Right ventricle myocardium superior (tissue), 1 donor: ENCODE measurements around the gene ZNF385C. TPM values are rescaled to one million over a fixed set of nuclear protein-coding genes. Genes with fewer than 3 reads are reported as not detected.

Source experiments
- ATAC-seq: fragments of 200-7000 bp; cut with Tn5 transposase; one replicate; pipeline ENCODE4 v1.9.1; 2020; ENCODE audit warnings: mild to moderate bottlenecking; ENCODE audit not compliant: poor library complexity
- DNase-seq: peaks from one replicate; pipeline ENCODE4 v3.0.0-alpha.2; 2020
- intact Hi-C: fragments of 100-400 bp; cut with DNase I; formaldehyde crosslinking; loops from one replicate; pipeline ENCODE4 v1.11.2; 2022
- total RNA-seq: library from RNA; stranded (reverse); fragmentation: NEBNext Ultra II Directional; extraction: Animal tissue kit (Norgen Biotek cat#: 25700); gene quantifications from one replicate; pipeline ENCODE4 v1.2.1, GENCODE V29; 2021
- donor health status: DM: no; HTN: yes; CAD: no; lungs with severe emphysema.

The ZNF385C gene
- total RNA-seq, 1 donor from 2014 or later: 0.16 TPM

DNA sequence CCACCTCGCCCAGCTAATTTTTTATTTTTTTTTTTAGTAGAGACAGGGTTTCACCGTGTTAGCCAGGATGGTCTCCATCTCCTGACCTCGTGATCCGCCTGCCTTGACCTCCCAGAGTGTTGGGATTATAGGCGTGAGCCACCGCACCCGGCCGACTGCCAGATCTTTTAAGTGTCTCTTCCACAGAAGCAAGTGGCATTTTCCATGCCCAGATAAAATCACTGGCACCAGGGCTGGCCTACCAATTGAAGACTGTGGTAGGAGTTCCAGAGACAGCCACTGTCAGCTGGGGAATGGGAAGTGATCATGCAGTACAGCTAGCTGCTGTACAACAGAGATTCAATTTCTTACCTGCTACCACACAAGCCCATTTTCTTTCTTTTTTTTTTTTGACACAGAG is 113.8 kb downstream of the ZNF385C start:
- ATAC-seq (no peak), DNase-seq (no peak)
- intact Hi-C loops: no loop called here

DNA sequence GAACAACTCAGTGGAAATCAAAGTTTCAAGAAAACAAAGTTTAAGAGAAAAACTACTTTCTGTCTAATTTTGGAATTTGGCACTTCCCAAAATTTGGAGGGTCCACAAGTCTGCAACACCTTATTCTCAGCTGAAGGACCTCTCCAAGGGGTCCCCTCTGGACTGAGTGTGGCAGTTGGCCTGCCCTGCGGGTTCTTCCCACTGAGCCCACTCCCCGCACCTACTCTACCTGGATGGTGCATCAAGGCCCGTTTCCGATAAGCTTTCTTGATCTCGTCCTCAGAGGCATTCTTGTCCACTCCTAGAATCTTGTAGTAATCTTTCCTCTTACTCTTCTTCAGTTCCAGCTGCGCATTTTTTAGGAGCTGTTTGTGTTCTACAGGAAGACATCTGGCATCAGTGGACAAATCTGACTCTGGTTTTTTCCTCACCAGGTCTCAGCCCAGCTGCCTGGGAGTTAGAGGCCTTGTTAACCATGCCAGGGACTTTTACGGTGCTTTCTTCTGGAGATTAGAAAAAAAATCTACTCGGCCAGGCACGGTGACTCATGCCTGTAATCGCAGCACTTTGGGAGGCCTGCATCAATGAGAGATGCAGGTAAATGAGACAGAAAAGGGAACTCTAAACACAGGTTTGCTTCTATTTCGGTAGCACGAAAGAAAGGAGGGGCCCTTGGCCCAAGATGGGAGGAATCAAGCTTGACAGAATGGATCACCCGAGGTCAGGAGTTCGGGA is 116.1 kb downstream of the ZNF385C start:
- ATAC-seq (no peak), DNase-seq (no peak)
- intact Hi-C loops: no loop called here

DNA sequence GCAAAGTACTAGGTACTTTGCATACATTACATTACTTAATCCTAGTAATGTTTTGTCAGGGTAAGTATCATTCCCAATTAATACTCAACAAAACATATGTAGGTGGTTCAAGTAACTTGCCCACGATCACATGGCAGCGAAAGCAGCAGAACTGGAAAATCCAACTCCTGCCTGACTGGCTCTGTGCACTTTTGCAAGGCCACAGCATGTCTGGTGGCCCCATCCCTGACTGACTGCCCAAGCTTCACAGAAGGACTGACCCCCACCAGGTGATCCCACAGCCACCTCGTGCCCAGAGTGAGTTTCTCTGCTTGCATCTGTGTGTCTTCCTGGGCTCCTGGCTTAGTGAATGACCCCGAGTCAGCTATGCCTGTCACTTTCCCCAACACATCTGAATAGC is 120.3 kb downstream of the ZNF385C start:
- intact Hi-C loops: no loop called here
- DNase-seq (no peak), ATAC-seq (no peak)

DNA sequence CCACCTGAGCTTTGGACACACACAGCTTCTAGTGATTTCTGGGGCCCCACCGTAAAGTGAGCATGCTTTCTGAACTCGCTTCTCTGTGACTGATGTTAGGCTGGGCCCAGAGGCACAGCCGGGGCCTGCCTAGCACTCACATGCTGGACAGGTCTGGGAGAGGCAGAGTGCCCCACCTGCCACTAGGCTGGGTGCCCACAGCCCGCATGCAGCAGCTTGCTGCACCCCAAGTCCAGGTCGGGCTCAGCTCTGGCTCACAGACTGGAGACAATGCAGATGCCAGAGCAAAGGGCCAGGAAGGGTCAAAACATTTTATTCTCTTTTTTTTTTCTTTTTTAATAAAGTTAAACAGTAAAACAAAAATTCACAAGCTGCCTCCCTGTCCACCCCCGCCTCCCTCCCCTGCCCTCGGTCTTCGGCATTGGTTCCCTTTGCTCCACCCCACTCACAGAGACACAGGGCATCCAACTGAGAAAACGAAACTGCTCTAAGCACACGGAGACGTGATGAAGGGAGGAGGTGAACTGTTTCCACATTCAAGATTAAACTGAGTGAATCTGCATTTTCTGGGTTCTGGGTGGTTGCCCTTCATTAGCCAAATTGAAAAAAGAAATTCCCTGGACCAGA is 122.0 kb downstream of the ZNF385C start:
- intact Hi-C loops: no loop called here
- ATAC-seq: no peak

More for the DNA sequence above, 122.0 kb downstream of the ZNF385C start:
- no peak for DNase-seq

Other genes starting within 250 kb of the ZNF385C start
- 3.0 TPM for gene KLHL11, start 233.1 kb downstream of the ZNF385C start, total RNA-seq
- gene ACLY, start 179.5 kb downstream of the ZNF385C start, total RNA-seq: 24.0 TPM
- gene ODAD4, start 167.9 kb downstream of the ZNF385C start, total RNA-seq: 0.75 TPM
- gene CNP, start 131.7 kb downstream of the ZNF385C start, total RNA-seq: 23.0 TPM
- 81.2 TPM for gene DNAJC7, start 81.0 kb downstream of the ZNF385C start, total RNA-seq
- 43.8 TPM for gene NKIRAS2, start 78.4 kb downstream of the ZNF385C start, total RNA-seq
- 0.59 TPM for gene C17orf113, start 47.9 kb downstream of the ZNF385C start, total RNA-seq
- gene DHX58, start 14.2 kb upstream of the ZNF385C start, total RNA-seq: 2.5 TPM
- 22.6 TPM for gene KAT2A, start 22.9 kb upstream of the ZNF385C start, total RNA-seq
- gene HSPB9, start 24.3 kb upstream of the ZNF385C start, total RNA-seq: 0.11 TPM
- 38.6 TPM for gene RAB5C, start 56.5 kb upstream of the ZNF385C start, total RNA-seq
- gene KCNH4, start 82.7 kb upstream of the ZNF385C start, total RNA-seq: 0.13 TPM
- not detected for gene HCRT, start 87.0 kb upstream of the ZNF385C start, total RNA-seq
- gene GHDC, start 96.0 kb upstream of the ZNF385C start, total RNA-seq: 8.1 TPM
- 30.0 TPM for gene STAT5B, start 177.9 kb upstream of the ZNF385C start, total RNA-seq
- 14.9 TPM for gene STAT5A, start 190.0 kb upstream of the ZNF385C start, total RNA-seq